ENCODE measurements around the gene GPANK1. TPM values are rescaled to one million over a fixed set of nuclear protein-coding genes. Genes with fewer than 3 reads are reported as not detected.

GPANK1 gene
- total and polyA plus RNA-seq, 2 of the 13 experiments (the other 11 are each of a cell fraction or from before 2014, with no cell fraction given), result 15.4 to 22.8 TPM

GRCh38 chr6:31652925-31653724 is 11.7 kb downstream of the GPANK1 start:
- intact Hi-C loops (cut with micrococcal nuclease; ENCODE audit: unreplicated experiment), result loop anchor here (1.0 to 10.0 kb wide), 3 partner anchors 7 to 108 kb away; partner anchors contain the start of genes ATP6V1G2, C6orf47, DDX39B and NFKBIL1
- WGBS (ENCODE audit: low lambda C conversion rate), result 4% methylated on average over 36 of the region's 37 CpGs
- CTCF ChIA-PET (ENCODE audit: low intra/inter-chr PET ratio, low total read pairs), result no interaction called here
- H3K9ac ChIP-seq (ENCODE audit: insufficient read depth, low read depth, low read length), result peak overlapping the region; percentile 91
- peaks cover 70% of the 10 kb centered on the region for H3K4me1 ChIP-seq (ENCODE audit: insufficient read depth, low read length)
- H3K36me3 ChIP-seq (replicated peaks in 1 of 2; ENCODE audit: control insufficient read depth in 1 of 2, insufficient read depth in 2 of 2, low read length in 2 of 2), result peaks cover 20 to 37% of the 10 kb centered on the region in 2 experiments
- H3K79me2 ChIP-seq (ENCODE audit: insufficient read depth, low read length), result peaks cover 65% of the 10 kb centered on the region
- no peaks in the 10 kb centered on the region; a peak in 2 of 5 replicates for H3K27me3 ChIP-seq (ENCODE audit: control insufficient read depth in 1 of 2, insufficient read depth in 2 of 2, low read length in 2 of 2)
- in situ Hi-C loops (cut with HindIII; ENCODE audit: extremely low pct_ligation_motif_present, low pct_unique_long_range_greater_than_20kb), result no loop called here
- peak overlapping the region; percentile 100 for H3K4me2 ChIP-seq (ENCODE audit: low read depth, low read length)
- POLR2A ChIA-PET, result interaction anchor here (0.8 to 8.0 kb wide), 35 partner anchors 9 to 1318 kb away, joined by 3 to 438 read pairs (median 7); partner anchors contain the start of genes ABHD16A, AIF1, ATP6V1G2 and C6orf47
- H2AFZ ChIP-seq (ENCODE audit: low read length), result no peak overlapping the region
- H4K20me1 ChIP-seq (ENCODE audit: insufficient read depth, low read length), result 0 out of 2 replicates have a peak, but pooled peaks cover 7% of the 10 kb centered on the region
- no peaks in the 10 kb centered on the region for H3K9me3 ChIP-seq (ENCODE audit: low read length)
- peak; percentile 98 for DNase-seq (ENCODE audit: low spot score)
- peak overlapping the region; percentile 73 to 88 (median 77) for H3K4me3 ChIP-seq (replicated peaks in 1 of 3; ENCODE audit: insufficient read depth in 1 of 3, low read depth in 2 of 3, low read length in 3 of 3)
- H3K27ac ChIP-seq (ENCODE audit: extremely low read length, insufficient read depth, low read length), result peak overlapping the region; percentile 96
- peak; percentile 55 for ATAC-seq
- BruUV-seq (replicated peaks), result TSS peak; percentile 90
- FAIRE-seq, result no peak
- TF ChIP-seq GLI4 (CRISPR knock-in tag; IDR thresholded peaks at IDR 0.05; ENCODE audit: borderline replicate concordance) (no peak; the same call in 1 of the 2 replicates), ZNF331 (CRISPR knock-in tag; IDR thresholded peaks at IDR 0.05) (no peak), ZNF589 (CRISPR knock-in tag; conservative IDR thresholded peaks at IDR 0.05) (no peak; the same call in 1 of the 2 replicates), ZNF232 (CRISPR knock-in tag; IDR thresholded peaks at IDR 0.05; ENCODE audit: borderline replicate concordance) (no peak; the same call in 1 of the 2 replicates), CHD2 (IDR thresholded peaks at IDR 0.05; ENCODE audit: low read depth, low read length) (no peak), TOE1 (CRISPR knock-in tag; IDR thresholded peaks at IDR 0.05) (no peak), ZNF160 (CRISPR knock-in tag; IDR thresholded peaks at IDR 0.05) (no peak; the same call in 1 of the 2 replicates), ZNF496 (CRISPR knock-in tag; IDR thresholded peaks at IDR 0.05; ENCODE audit: insufficient replicate concordance) (no peak), HOXA7 (CRISPR knock-in tag; IDR thresholded peaks at IDR 0.05) (no peak), TOPORS (CRISPR knock-in tag; IDR thresholded peaks at IDR 0.05) (0 out of 2 replicates have a peak, but pooled peaks have one; percentile 14), DPF2 (CRISPR knock-in tag; IDR thresholded peaks at IDR 0.05; ENCODE audit: borderline replicate concordance, low read depth) (no peak)
- TF ChIP-seq, protein P1, sequence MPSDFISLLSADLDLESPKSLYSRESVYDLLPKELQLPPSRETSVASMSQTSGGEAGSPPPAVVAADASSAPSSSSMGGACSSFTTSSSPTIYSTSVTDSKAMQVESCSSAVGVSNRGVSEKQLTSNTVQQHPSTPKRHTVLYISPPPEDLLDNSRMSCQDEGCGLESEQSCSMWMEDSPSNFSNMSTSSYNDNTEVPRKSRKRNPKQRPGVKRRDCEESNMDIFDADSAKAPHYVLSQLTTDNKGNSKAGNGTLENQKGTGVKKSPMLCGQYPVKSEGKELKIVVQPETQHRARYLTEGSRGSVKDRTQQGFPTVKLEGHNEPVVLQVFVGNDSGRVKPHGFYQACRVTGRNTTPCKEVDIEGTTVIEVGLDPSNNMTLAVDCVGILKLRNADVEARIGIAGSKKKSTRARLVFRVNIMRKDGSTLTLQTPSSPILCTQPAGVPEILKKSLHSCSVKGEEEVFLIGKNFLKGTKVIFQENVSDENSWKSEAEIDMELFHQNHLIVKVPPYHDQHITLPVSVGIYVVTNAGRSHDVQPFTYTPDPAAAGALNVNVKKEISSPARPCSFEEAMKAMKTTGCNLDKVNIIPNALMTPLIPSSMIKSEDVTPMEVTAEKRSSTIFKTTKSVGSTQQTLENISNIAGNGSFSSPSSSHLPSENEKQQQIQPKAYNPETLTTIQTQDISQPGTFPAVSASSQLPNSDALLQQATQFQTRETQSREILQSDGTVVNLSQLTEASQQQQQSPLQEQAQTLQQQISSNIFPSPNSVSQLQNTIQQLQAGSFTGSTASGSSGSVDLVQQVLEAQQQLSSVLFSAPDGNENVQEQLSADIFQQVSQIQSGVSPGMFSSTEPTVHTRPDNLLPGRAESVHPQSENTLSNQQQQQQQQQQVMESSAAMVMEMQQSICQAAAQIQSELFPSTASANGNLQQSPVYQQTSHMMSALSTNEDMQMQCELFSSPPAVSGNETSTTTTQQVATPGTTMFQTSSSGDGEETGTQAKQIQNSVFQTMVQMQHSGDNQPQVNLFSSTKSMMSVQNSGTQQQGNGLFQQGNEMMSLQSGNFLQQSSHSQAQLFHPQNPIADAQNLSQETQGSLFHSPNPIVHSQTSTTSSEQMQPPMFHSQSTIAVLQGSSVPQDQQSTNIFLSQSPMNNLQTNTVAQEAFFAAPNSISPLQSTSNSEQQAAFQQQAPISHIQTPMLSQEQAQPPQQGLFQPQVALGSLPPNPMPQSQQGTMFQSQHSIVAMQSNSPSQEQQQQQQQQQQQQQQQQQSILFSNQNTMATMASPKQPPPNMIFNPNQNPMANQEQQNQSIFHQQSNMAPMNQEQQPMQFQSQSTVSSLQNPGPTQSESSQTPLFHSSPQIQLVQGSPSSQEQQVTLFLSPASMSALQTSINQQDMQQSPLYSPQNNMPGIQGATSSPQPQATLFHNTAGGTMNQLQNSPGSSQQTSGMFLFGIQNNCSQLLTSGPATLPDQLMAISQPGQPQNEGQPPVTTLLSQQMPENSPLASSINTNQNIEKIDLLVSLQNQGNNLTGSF (CRISPR knock-in tag; IDR thresholded peaks at IDR 0.05), result no peak
- TF ChIP-seq, protein P2, sequence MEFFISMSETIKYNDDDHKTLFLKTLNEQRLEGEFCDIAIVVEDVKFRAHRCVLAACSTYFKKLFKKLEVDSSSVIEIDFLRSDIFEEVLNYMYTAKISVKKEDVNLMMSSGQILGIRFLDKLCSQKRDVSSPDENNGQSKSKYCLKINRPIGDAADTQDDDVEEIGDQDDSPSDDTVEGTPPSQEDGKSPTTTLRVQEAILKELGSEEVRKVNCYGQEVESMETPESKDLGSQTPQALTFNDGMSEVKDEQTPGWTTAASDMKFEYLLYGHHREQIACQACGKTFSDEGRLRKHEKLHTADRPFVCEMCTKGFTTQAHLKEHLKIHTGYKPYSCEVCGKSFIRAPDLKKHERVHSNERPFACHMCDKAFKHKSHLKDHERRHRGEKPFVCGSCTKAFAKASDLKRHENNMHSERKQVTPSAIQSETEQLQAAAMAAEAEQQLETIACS (CRISPR knock-in tag; IDR thresholded peaks at IDR 0.05), result no peak; the same call in 1 of the 2 replicates

Data from HepG2 (cell line).